Sciatic nerve (tissue), 2 donors: ENCODE results near the gene TMEM238L. TPM values are rescaled to one million over a fixed set of nuclear protein-coding genes. Genes with fewer than 3 reads are reported as not detected.

Source experiments
- ATAC-seq: fragments of 200-7000 bp; cut with Tn5 transposase; one replicate; pipeline ENCODE4 v1.9.1; 2020; ENCODE audit warnings: mild to moderate bottlenecking, moderate library complexity
- DNase-seq: peaks from one replicate; pipeline ENCODE4 v3.0.0-alpha.2; 2020; ENCODE audit warnings: low spot score
- intact Hi-C: fragments of 100-400 bp; cut with DNase I; formaldehyde crosslinking; loops from one replicate; pipeline ENCODE4 v1.14.2; 2022
- total RNA-seq: library from RNA; stranded (reverse); fragmentation: NEBNext Ultra II Directional; extraction: Animal tissue kit (Norgen Biotek cat#: 25700); gene quantifications from one replicate; pipeline ENCODE4 v1.2.1, GENCODE V29; 2021
- donor health status: DM: no; HTN: no; CAD: no.
- donor health status: DM: no; HTN: no; CAD: no.

Gene TMEM238L
- total RNA-seq, 1 donor from 2014 or later, result not detected

GRCh38 chr17:10754861-10755591 is 48.9 kb downstream of the TMEM238L start:
- intact Hi-C loops, result no loop called here
- no peak for ATAC-seq
- no peak for DNase-seq

GRCh38 chr17:10754109-10754508 is 49.8 kb downstream of the TMEM238L start:
- no peak for ATAC-seq
- DNase-seq, result no peak
- intact Hi-C loops, result no loop called here

- DNase-seq, result no peak
- intact Hi-C loops, result no loop called here
- ATAC-seq, result no peak
Observed at GRCh38 chr17:10752696-10753095, 51.2 kb downstream of the TMEM238L start.

GRCh38 chr17:10751563-10751962 is 52.3 kb downstream of the TMEM238L start:
- no peak for DNase-seq
- intact Hi-C loops, result no loop called here
- ATAC-seq, result no peak

GRCh38 chr17:10750210-10750609 is 53.7 kb downstream of the TMEM238L start:
- DNase-seq, result no peak
- no peak for ATAC-seq
- intact Hi-C loops, result no loop called here

- no peak for ATAC-seq
- DNase-seq, result no peak
- intact Hi-C loops, result loop anchor here (5.0 kb wide), 1 partner anchor 94 kb away; no protein-coding TSS in a partner anchor
Observed at GRCh38 chr17:10748531-10749181, 55.2 kb downstream of the TMEM238L start.

- intact Hi-C loops, result loop anchor here (5.0 kb wide), 1 partner anchor 97 kb away; no protein-coding TSS in a partner anchor
- ATAC-seq, result peak; percentile 12
- no peak for DNase-seq
Observed at GRCh38 chr17:10745231-10745630, 58.7 kb downstream of the TMEM238L start.

Other genes starting within 250 kb of the TMEM238L start
- gene MYH3, start 146.8 kb downstream of the TMEM238L start, total RNA-seq, result 4.3 TPM
- gene SCO1, start 106.6 kb downstream of the TMEM238L start, total RNA-seq, result 17.7 TPM
- 10.3 TPM for gene ADPRM, start 106.5 kb downstream of the TMEM238L start, total RNA-seq
- gene TMEM220, start 74.1 kb downstream of the TMEM238L start, total RNA-seq, result 10.3 TPM
- not detected for gene PIRT, start 34.0 kb upstream of the TMEM238L start, total RNA-seq